Upper lobe of left lung (tissue), 6 donors: ENCODE results near the gene USP3. TPM values are rescaled to one million over a fixed set of nuclear protein-coding genes. Genes with fewer than 3 reads are reported as not detected.

Experiments
- ATAC-seq, 2 donors: fragments of 200-7000 bp; cut with Tn5 transposase; one replicate each; pipeline ENCODE4 v1.9.1; 2022; ENCODE audit warnings: mild to moderate bottlenecking in 2 of 2, moderate library complexity in 2 of 2; ENCODE audit not compliant: low FRiP score in 2 of 2
- DNase-seq, 2 donors: peaks; one replicate each; pipeline ENCODE4 v3.0.0-alpha.2; 2019 to 2020
- H3K27ac ChIP-seq, 4 donors: fragments of 200-600 bp; sonication (generic); one replicate each; pipeline ENCODE4 v1.5.1; 2016 to 2019
- H3K27me3 ChIP-seq, 4 donors: fragments of 200-600 bp; sonication (generic); one replicate each; pipeline ENCODE4 v1.5.1; 2017 to 2019
- H3K36me3 ChIP-seq, 4 donors: fragments of 200-600 bp; sonication (generic); one replicate each; pipeline ENCODE4 v1.5.1; 2016 to 2019
- H3K4me1 ChIP-seq, 4 donors: fragments of 200-600 bp; sonication (generic); one replicate each; pipeline ENCODE4 v1.5.1; 2018 to 2019
- H3K4me3 ChIP-seq, 4 donors: fragments of 200-600 bp; sonication (generic); one replicate each; pipeline ENCODE4 v1.5.1; 2017 to 2019; ENCODE audit warnings: mild to moderate bottlenecking in 2 of 4, moderate library complexity in 1 of 4
- H3K9me3 ChIP-seq, 4 donors: fragments of 200-600 bp; sonication (generic); one replicate each; pipeline ENCODE4 v1.5.1; 2018 to 2019
- EP300 ChIP-seq, 4 donors: sonication (generic); formaldehyde crosslinking; IDR thresholded peaks; one replicate each; pipeline ENCODE4 v1.5.1; 2017; ENCODE audit warnings: antibody characterized with exemption in 4 of 4, control low read depth in 2 of 4
- POLR2A ChIP-seq, 4 donors: fragments of 450-650 bp; IDR thresholded peaks; one replicate each; pipeline ENCODE4 v1.5.1; 2016 to 2017; ENCODE audit warnings: antibody characterized with exemption in 4 of 4, mild to moderate bottlenecking in 2 of 4
- POLR2AphosphoS5 ChIP-seq, 2 donors: sonication (generic); formaldehyde crosslinking; IDR thresholded peaks; one replicate each; pipeline ENCODE4 v1.5.1; 2017; ENCODE audit warnings: antibody characterized with exemption in 2 of 2
- WGBS, 2 donors: methylation state at CpG; one replicate each; pipeline ENCODE4 v1.1.5; 2017 to 2018; 5-methylcytosine and 5-hydroxymethylcytosine counted together
- total RNA-seq, 6 donors: library from RNA; depleted of rRNA in 4 of 6; stranded (reverse); fragments of >200 nt in 4 of 6; gene quantifications; one replicate each; pipeline versions ENCODE4 v1.1.0 to v1.2.1, GENCODE V29; 2016 to 2021
- TF ChIP-seq, protein P1 (sequence below), 6 experiments: fragments of 450-650 bp in 4 of 6; fragments of 200-600 bp in 2 of 6; sonication (generic) in 2 of 6; IDR thresholded peaks; one replicate each; pipeline ENCODE4 v1.5.1; 2016 to 2019; ENCODE audit warnings: antibody characterized with exemption in 6 of 6
- donor health status: DM: no; HTN: no; CAD: no; lungs with moderate emphysema.
- donor health status: DM: no; HTN: yes; CAD: no; lungs with severe emphysema.

The USP3 gene
- total RNA-seq, 6 donors from 2014 or later = 45.7 to 87.0 (median 63.8) TPM

GRCh38 chr15:63560741-63561448, 56.5 kb downstream of the USP3 start:
- Histone ChIP-seq H3K4me3 (no peak overlapping the region), H3K4me1 (no peaks in the 10 kb centered on the region), H3K9me3 (no peaks in the 10 kb centered on the region), H3K27ac (no peak overlapping the region), H3K36me3 (peaks cover 18 to 83% (median 40%) of the 10 kb centered on the region in 4 donors), H3K27me3 (no peaks in the 10 kb centered on the region)
- no peak for ATAC-seq
- TF ChIP-seq EP300 (IDR thresholded peaks at IDR 0.05) = no peak
- TF ChIP-seq, protein P1, sequence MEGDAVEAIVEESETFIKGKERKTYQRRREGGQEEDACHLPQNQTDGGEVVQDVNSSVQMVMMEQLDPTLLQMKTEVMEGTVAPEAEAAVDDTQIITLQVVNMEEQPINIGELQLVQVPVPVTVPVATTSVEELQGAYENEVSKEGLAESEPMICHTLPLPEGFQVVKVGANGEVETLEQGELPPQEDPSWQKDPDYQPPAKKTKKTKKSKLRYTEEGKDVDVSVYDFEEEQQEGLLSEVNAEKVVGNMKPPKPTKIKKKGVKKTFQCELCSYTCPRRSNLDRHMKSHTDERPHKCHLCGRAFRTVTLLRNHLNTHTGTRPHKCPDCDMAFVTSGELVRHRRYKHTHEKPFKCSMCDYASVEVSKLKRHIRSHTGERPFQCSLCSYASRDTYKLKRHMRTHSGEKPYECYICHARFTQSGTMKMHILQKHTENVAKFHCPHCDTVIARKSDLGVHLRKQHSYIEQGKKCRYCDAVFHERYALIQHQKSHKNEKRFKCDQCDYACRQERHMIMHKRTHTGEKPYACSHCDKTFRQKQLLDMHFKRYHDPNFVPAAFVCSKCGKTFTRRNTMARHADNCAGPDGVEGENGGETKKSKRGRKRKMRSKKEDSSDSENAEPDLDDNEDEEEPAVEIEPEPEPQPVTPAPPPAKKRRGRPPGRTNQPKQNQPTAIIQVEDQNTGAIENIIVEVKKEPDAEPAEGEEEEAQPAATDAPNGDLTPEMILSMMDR (IDR thresholded peaks at IDR 0.05) = no peak
- TF ChIP-seq POLR2AphosphoS5 (IDR thresholded peaks at IDR 0.05) = no peak
- TF ChIP-seq POLR2A (IDR thresholded peaks at IDR 0.05) = no peak
- DNase-seq = peak in 1 of 2 donors; percentile 34
- WGBS, 2 donors = 85 to 90% methylated on average over 5 to 6 of the region's 6 CpGs

DNA sequence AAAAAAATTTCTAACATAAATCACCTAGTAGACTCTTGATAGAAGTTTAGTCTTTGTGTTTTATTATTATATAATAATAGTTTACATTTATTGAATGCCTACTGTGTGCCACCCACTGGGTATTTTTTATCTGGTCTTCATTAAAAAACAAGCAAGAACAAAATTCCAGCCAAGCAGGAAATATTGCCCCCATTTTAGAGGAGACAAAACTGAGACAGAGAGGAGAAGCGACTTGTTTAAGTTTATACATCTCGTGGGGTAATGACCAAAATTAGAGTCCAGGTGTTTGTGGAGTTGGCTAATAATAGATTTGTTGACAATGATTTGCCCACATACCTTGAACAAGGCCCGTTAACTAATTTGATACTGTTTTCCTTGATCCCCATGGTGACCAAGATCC, 59.7 kb downstream of the USP3 start:
- H3K27me3 ChIP-seq = no peaks in the 10 kb centered on the region
- H3K36me3 ChIP-seq = peaks cover 15 to 91% (median 46%) of the 10 kb centered on the region in 4 donors
- no peaks in the 10 kb centered on the region for H3K4me1 ChIP-seq
- no peak overlapping the region for H3K4me3 ChIP-seq
- ATAC-seq = no peak
- WGBS, 2 donors = 35 to 82% methylated on average over 3 of the region's 3 CpGs
- H3K9me3 ChIP-seq = no peaks in the 10 kb centered on the region
- H3K27ac ChIP-seq = no peak overlapping the region
- DNase-seq = no peak
- TF ChIP-seq EP300 (IDR thresholded peaks at IDR 0.05) (no peak), POLR2A (IDR thresholded peaks at IDR 0.05) (no peak), POLR2AphosphoS5 (IDR thresholded peaks at IDR 0.05) (no peak)
- TF ChIP-seq, protein P1 (IDR thresholded peaks at IDR 0.05) = no peak

- no peak for ATAC-seq
- H3K27me3 ChIP-seq = no peaks in the 10 kb centered on the region
- no peak overlapping the region for H3K27ac ChIP-seq
- H3K9me3 ChIP-seq = no peaks in the 10 kb centered on the region
- 91 to 96% methylated on average over 2 of the region's 2 CpGs for WGBS, 2 donors
- H3K4me1 ChIP-seq = no peaks in the 10 kb centered on the region
- no peak overlapping the region for H3K4me3 ChIP-seq
- DNase-seq = no peak
- peaks cover 18 to 89% (median 49%) of the 10 kb centered on the region in 4 donors for H3K36me3 ChIP-seq
- TF ChIP-seq, protein P1 (IDR thresholded peaks at IDR 0.05) = no peak
- TF ChIP-seq POLR2A (IDR thresholded peaks at IDR 0.05) = no peak
- no peak for TF ChIP-seq POLR2AphosphoS5 (IDR thresholded peaks at IDR 0.05)
- TF ChIP-seq EP300 (IDR thresholded peaks at IDR 0.05) = no peak
Measured at GRCh38 chr15:63565536-63566186, 61.3 kb downstream of the USP3 start.

GRCh38 chr15:63572749-63573464, 68.5 kb downstream of the USP3 start:
- Histone ChIP-seq H3K27me3 (no peaks in the 10 kb centered on the region), H3K27ac (peak overlapping the region in 1 of 4 donors; percentile 21), H3K9me3 (no peaks in the 10 kb centered on the region), H3K4me3 (no peak overlapping the region), H3K36me3 (peaks cover 3 to 91% (median 23%) of the 10 kb centered on the region in 4 donors), H3K4me1 (peaks cover 0 to 11% (median 0%) of the 10 kb centered on the region in 4 donors)
- ATAC-seq = no peak
- TF ChIP-seq POLR2A (IDR thresholded peaks at IDR 0.05) (no peak), POLR2AphosphoS5 (IDR thresholded peaks at IDR 0.05) (no peak), EP300 (IDR thresholded peaks at IDR 0.05) (no peak)
- TF ChIP-seq, protein P1 (IDR thresholded peaks at IDR 0.05) = no peak
- 64 to 71% methylated on average over 7 of the region's 7 CpGs for WGBS, 2 donors
- no peak for DNase-seq
